Endothelial cell of umbilical vein (primary cell): Measurements from ENCODE around the gene CORO2B. TPM values are rescaled to one million over a fixed set of nuclear protein-coding genes. Genes with fewer than 3 reads are reported as not detected.

Experiments
- BruUV-seq: library from RNA; stranded (reverse); fragments of 400-500 nt; replicated peaks from 2 replicates; lab custom pipeline; 2021; lab: Mats Ljungman, UMichigan
- CTCF ChIA-PET: fragments of 300-600, 350-600 bp; sonication (Branson Sonifier 250); formaldehyde crosslinking; loops from one replicate; lab custom pipeline; 2021; ENCODE audit warnings: antibody characterized with exemption, inconsistent platforms; lab: Charles Lee
- POLR2A ChIA-PET: fragments of 300-600, 350-600 bp; sonication (Branson Sonifier 250); formaldehyde crosslinking; loops from one replicate; lab custom pipeline; 2021; ENCODE audit warnings: antibody characterized with exemption, inconsistent platforms; lab: Charles Lee
- DNase-seq: peaks from one replicate; pipeline ENCODE4 v3.0.0-alpha.2; 2011; ENCODE audit warnings: low read depth, low spot score
- FAIRE-seq: peaks from 2 replicates; lab custom pipeline; 2011; peaks lifted over from hg19 to GRCh38; lab: Jason Lieb, UNC
- H2AFZ ChIP-seq: 2 replicates; pipeline ENCODE4 v1.6.0; 2012; ENCODE audit warnings: low read depth, low read length, control low read depth, inconsistent platforms
- H3K27ac ChIP-seq: 2 replicates; pipeline ENCODE4 v1.5.1; 2011; ENCODE audit warnings: low read depth, mild to moderate bottlenecking, control low read depth, low read length, moderate library complexity; ENCODE audit not compliant: insufficient read depth
- H3K27me3 ChIP-seq, 2 experiments: 2 replicates each; pipeline versions ENCODE4 v1.6.0 to v1.6.1; 2011; ENCODE audit warnings: low read length in 2 of 2, mixed read lengths in 1 of 2; ENCODE audit not compliant: control insufficient read depth in 2 of 2, insufficient read depth in 2 of 2
- H3K36me3 ChIP-seq, 2 experiments: 2 replicates in 1 of 2; 3 replicates in 1 of 2; pipeline ENCODE4 v1.5.1; 2011; ENCODE audit warnings: low read length in 2 of 2, mild to moderate bottlenecking in 1 of 2, moderate library complexity in 1 of 2; ENCODE audit not compliant: control insufficient read depth in 2 of 2, insufficient read depth in 2 of 2; ENCODE audit errors: extremely low read depth in 1 of 2
- H3K4me1 ChIP-seq: 3 replicates; pipeline ENCODE4 v1.5.1; 2011; ENCODE audit warnings: mild to moderate bottlenecking, low read length; ENCODE audit not compliant: control insufficient read depth, insufficient read depth; ENCODE audit errors: extremely low read depth
- H3K4me2 ChIP-seq: 2 replicates; pipeline ENCODE4 v1.6.1; 2011; ENCODE audit warnings: low read length, control low read depth, mixed read lengths; ENCODE audit not compliant: insufficient read depth
- H3K4me3 ChIP-seq, 3 experiments: fragments of 200-600 bp in 1 of 3; sonication (generic), shearing (Covaris generic) in 1 of 3; replicated peaks in 1 of 3; 2 replicates each; pipeline ENCODE4 v1.5.1; 2011 to 2016; ENCODE audit warnings: control low read depth in 3 of 3, low read length in 3 of 3, mild to moderate bottlenecking in 2 of 3, inconsistent platforms in 1 of 3, low read depth in 1 of 3, moderate library complexity in 1 of 3; ENCODE audit not compliant: insufficient read depth in 1 of 3
- H3K79me2 ChIP-seq: 2 replicates; pipeline ENCODE4 v1.6.0; 2012; ENCODE audit warnings: low read length, inconsistent platforms; ENCODE audit not compliant: control insufficient read depth, insufficient read depth
- H3K9ac ChIP-seq: replicated peaks from 2 replicates; pipeline ENCODE3; 2011; ENCODE audit warnings: low read length, control low read depth; ENCODE audit not compliant: insufficient read depth; ENCODE audit errors: extremely low read depth
- H3K9me1 ChIP-seq: replicated peaks from 3 replicates; pipeline ENCODE4 v1.6.0; 2011; ENCODE audit warnings: mild to moderate bottlenecking, low read length; ENCODE audit not compliant: control insufficient read depth, insufficient read depth; ENCODE audit errors: extremely low read depth
- H3K9me3 ChIP-seq: replicated peaks from 2 replicates; pipeline ENCODE4 v1.5.1; 2012; ENCODE audit warnings: low read length, inconsistent platforms; ENCODE audit not compliant: control insufficient read depth, insufficient read depth
- H4K20me1 ChIP-seq: replicated peaks from 2 replicates; pipeline ENCODE3; 2011; ENCODE audit warnings: mild to moderate bottlenecking, low read length; ENCODE audit not compliant: control insufficient read depth, insufficient read depth; ENCODE audit errors: extremely low read depth
- FOS ChIP-seq: IDR thresholded peaks from 2 replicates; pipeline ENCODE4 v1.6.1; 2011; ENCODE audit warnings: mild to moderate bottlenecking, low read length, moderate library complexity, borderline replicate concordance; ENCODE audit not compliant: insufficient read depth
- JUN ChIP-seq: IDR thresholded peaks from 2 replicates; pipeline ENCODE4 v1.6.1; 2011; ENCODE audit warnings: borderline replicate concordance, low read depth; ENCODE audit not compliant: insufficient read length, insufficient read depth
- MYC ChIP-seq: IDR thresholded peaks from one replicate; pipeline ENCODE4 v1.6.1; 2011; ENCODE audit warnings: mild to moderate bottlenecking, low read depth, low read length
- POLR2A ChIP-seq: IDR thresholded peaks from 2 replicates; pipeline ENCODE4 v1.6.1; 2012; ENCODE audit warnings: low read depth, mild to moderate bottlenecking, control low read depth, low read length
- POLR2AphosphoS5 ChIP-seq: IDR thresholded peaks from 2 replicates; pipeline ENCODE4 v1.6.1; 2012; ENCODE audit warnings: low read depth, mild to moderate bottlenecking, control low read depth, low read length, moderate library complexity; ENCODE audit not compliant: insufficient read depth
- dilution Hi-C: fragments of 300-500 bp; cut with MboI; formaldehyde crosslinking; loops from one replicate; pipeline ENCODE4 v1.15.0; 2019; ENCODE audit warnings: low sequenced_read_pairs; ENCODE audit not compliant: extremely low pct_ligation_motif_present
- intact Hi-C: fragments of 100-400 bp; cut with micrococcal nuclease; formaldehyde crosslinking; loops from one replicate; pipeline ENCODE4 v1.10.0; 2022
- polyA plus RNA-seq, 4 experiments: library from polyadenylated mRNA; depleted of rRNA in 3 of 4; stranded (reverse) in 3 of 4; unstranded in 1 of 4; fragments of >200 nt; gene quantifications; 2 replicates each; pipeline versions ENCODE4 v1.2.1 to v1.2.3, GENCODE V29; 2011 to 2012; ENCODE audit warnings: missing spikeins in 1 of 4
- total RNA-seq: library from RNA; stranded (reverse); gene quantifications from 2 replicates; pipeline ENCODE4 v1.2.3, GENCODE V29; 2021
- TF ChIP-seq, protein P1 (sequence below), 2 donors: IDR thresholded peaks; 1 replicate in 1 of 2; 2 replicates in 1 of 2; pipeline ENCODE4 v1.5.1; 2011; ENCODE audit warnings: low read length in 2 of 2, mild to moderate bottlenecking in 2 of 2, moderate library complexity in 2 of 2, control low read depth in 1 of 2, inconsistent platforms in 1 of 2, low read depth in 1 of 2; ENCODE audit not compliant: insufficient read depth in 1 of 2; ENCODE audit errors: extremely low read depth in 1 of 2

CORO2B gene
- total and polyA plus RNA-seq, 2 donors (not counting 3 experiments of a cell fraction or from before 2014, with no cell fraction given) = 2.4 to 3.7 TPM

DNA sequence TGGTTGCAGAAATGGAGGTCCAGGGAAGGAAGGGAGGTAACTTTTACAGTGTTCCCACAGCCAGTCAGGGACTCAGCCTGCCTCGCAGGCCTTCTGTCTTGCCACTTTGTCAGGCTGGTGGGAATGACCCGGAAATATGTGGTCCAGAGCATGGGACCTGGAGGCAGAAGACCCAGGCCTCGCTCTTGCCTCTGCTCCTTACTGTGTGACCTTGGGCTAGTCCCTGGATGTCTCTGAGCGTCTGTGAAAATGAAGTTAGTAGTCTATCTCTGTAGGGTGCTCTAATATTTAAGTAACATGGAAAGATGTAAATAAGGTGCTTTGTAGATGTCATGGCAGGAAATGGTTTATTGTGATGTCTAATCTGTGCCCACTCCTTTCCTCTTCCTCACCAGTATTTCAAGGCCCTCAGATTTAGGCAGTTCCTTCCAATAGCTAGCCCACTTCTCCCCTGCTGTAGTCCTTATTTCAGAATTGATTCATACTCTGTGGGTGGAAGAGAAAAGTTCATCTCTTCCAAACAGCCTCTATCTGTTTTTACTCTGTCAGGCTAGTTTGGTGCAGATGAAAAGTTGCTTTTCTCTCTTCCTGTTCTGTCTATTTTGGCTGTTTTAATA is 9.1 kb downstream of the CORO2B start:
- no peak for TF ChIP-seq MYC
- TF ChIP-seq FOS = no peak
- TF ChIP-seq, protein P1, sequence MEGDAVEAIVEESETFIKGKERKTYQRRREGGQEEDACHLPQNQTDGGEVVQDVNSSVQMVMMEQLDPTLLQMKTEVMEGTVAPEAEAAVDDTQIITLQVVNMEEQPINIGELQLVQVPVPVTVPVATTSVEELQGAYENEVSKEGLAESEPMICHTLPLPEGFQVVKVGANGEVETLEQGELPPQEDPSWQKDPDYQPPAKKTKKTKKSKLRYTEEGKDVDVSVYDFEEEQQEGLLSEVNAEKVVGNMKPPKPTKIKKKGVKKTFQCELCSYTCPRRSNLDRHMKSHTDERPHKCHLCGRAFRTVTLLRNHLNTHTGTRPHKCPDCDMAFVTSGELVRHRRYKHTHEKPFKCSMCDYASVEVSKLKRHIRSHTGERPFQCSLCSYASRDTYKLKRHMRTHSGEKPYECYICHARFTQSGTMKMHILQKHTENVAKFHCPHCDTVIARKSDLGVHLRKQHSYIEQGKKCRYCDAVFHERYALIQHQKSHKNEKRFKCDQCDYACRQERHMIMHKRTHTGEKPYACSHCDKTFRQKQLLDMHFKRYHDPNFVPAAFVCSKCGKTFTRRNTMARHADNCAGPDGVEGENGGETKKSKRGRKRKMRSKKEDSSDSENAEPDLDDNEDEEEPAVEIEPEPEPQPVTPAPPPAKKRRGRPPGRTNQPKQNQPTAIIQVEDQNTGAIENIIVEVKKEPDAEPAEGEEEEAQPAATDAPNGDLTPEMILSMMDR (IDR thresholded peaks at IDR 0.05; ENCODE audit: extremely low read depth in 1 of 2, insufficient read depth in 1 of 2, low read depth in 1 of 2, low read length in 2 of 2) = no peak
- TF ChIP-seq JUN = no peak
- TF ChIP-seq POLR2A = no peak
- TF ChIP-seq POLR2AphosphoS5 = no peak
- no peak for FAIRE-seq
- Histone ChIP-seq H3K79me2 (no peaks in the 10 kb centered on the region), H4K20me1 (no peaks in the 10 kb centered on the region), H3K36me3 (no peaks in the 10 kb centered on the region), H3K9ac (no peak overlapping the region), H3K27ac (no peak overlapping the region), H3K9me1 (no peaks in the 10 kb centered on the region), H3K4me2 (no peak overlapping the region), H3K4me1 (peaks cover 13% of the 10 kb centered on the region), H3K9me3 (no peaks in the 10 kb centered on the region), H3K27me3 (peaks cover 0 to 2% of the 10 kb centered on the region in 2 experiments), H2AFZ (no peak overlapping the region), H3K4me3 (no peak overlapping the region)
- ChIA-PET CTCF (interaction anchor here (1.0 to 1.6 kb wide), 4 partner anchors 22 to 86 kb away, joined by 3 to 8 read pairs (median 3); no protein-coding TSS in a partner anchor), POLR2A (no interaction called here)
- no TSS peak for BruUV-seq
- intact Hi-C loops = no loop called here
- no peak for DNase-seq
- dilution Hi-C loops = no loop called here
